HG03045 (cell line): ENCODE data around the gene ABHD14A.

Experiments
- ATAC-seq: cut with Tn5 transposase; IDR thresholded peaks from one replicate; pipeline ENCODE4 v1.9.1; 2021; ENCODE audit warnings: mild to moderate bottlenecking, moderate library complexity; ENCODE audit not compliant: unreplicated experiment

The ABHD14A gene

GRCh38 chr3:52013802-52014598 lies 39.1 kb downstream of the ABHD14A start:
- no peak for ATAC-seq

GRCh38 chr3:52014613-52015012 lies 39.7 kb downstream of the ABHD14A start:
- ATAC-seq: no peak

DNA sequence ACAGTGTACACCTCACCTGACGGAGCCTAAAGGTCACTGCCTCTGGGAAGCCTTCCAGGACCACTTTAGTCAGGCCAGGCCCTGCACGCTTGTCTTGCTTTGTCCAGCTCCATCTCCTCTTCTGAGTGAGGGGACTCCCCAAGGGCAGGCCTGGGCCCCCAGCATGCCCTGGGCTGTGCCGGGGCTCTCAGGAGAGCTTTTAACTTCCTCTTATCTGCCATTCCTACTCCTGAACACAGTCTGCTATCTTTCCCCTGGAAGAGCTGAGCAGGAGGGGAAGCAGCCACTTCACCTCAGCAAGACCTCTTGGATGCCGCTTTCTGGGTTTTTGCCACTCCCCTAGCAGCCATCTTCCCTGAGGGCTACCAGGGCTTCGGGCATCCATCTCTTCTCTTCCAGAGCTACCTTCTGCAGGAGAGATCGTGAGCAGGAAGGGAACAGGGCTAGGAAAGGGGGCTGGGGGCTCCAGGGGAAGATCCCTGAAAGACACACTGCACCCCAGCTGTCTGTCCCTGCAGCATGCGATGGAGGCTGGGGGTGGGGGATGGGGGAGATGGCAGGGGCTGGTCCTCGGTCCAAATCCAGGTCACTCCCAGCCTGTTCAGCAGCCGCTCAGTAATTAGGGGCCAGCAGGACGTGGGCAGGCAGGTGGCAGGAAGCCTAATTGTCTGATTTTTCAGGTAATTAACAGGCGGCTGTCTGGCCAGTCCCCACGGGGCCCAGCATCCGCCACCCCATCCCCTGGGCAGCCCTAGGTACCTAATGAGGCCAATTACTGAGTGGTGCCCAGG lies 40.8 kb downstream of the ABHD14A start:
- ATAC-seq: no peak

GRCh38 chr3:52017586-52017985 lies 42.7 kb downstream of the ABHD14A start:
- no peak for ATAC-seq

DNA sequence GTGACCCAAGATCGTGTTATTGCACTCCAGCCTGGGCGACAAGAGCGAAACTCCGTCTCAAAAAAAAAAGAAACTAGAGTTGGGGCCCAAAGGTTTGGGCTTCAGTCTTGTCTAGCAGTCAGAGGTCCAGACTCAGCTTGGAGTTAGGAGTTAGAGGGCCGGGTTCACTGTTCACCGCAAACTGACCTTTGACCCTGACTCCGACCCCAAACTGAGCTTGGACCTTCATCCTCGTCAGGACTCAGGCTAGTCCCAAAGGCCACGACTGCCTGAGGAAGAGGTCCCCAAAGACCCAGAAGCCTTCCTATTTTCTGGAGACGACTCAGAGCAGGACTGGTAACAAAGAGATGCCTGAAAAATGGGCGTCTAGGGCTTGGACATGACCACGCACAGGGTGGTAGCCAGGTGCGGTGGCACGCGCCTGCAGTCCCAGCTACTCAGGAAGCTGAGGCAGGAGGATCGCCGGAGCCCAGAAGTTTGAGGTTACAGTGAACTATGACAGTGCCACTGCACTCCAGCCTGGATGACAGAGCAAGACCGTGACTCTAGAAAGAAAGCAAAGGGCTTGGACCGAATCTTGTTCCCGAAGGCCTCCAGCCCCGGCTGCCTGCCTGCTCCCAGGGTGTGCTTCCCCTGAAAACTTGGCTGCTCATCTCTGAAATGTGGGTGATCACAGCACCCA lies 43.6 kb downstream of the ABHD14A start:
- ATAC-seq: no peak

- no peak for ATAC-seq
These were observed 44.7 kb downstream of the ABHD14A start for GRCh38 chr3:52019352-52020080.

DNA sequence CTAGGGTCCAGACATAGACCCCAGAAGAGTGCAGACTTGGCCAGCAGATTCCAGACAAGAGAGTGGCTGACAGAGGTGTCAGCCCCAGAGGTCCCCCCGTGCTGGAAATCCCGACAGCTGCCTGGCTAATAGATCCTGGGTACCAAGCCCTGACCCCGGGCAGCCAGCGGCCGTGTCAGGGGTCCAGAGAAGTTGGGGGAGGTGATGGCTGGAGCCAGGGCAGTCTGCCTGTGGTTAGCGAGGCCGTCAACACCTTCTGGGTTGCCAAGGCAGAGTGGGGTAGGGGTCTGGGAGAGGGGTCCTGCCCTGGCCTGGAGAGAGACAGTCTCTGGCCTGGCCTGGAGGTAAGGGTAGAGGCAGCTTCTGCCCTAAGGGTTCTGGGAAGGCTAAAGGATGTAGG lies 45.9 kb downstream of the ABHD14A start:
- ATAC-seq: no peak

DNA sequence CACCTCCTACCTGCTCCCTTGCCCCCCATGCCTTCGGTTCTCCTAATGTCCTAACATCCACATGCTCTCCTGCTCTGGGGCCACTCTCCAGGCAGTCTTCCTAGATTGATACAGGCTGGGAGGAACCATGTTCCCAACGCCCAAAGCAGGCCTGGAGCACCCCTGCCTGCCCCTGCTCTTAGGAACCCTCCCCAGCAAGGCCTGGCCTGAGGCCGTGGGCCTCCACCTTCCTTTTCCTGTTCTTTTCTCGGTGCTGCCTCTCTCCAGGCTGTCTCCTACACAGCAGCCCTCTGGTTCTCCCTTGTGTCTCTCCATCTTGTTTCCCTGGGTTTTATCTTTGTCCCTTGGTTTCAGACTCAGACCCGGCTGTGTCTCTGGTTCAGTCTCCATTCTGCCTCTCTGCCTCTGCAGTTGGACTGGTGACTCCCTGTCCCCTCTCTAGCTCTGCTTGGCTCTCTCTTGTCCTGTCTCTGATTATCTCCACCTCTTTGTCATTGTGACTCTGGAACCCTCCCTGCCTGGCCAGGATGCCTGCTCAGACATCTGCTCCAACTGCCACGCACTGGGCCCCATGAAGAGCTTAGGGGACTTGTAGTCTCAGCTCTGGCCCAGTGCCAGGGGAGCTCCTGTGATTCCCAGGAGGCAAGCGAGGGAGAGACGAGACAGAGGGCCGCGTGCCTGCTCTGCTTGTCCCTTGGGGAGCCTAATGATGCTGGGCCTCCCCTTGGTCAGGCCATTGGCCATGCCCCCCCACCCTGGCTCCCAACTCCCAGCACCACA lies 46.8 kb downstream of the ABHD14A start:
- no peak for ATAC-seq

- no peak for ATAC-seq
These were observed 47.6 kb downstream of the ABHD14A start for GRCh38 chr3:52022323-52023100.

- ATAC-seq: no peak
These were observed 48.4 kb downstream of the ABHD14A start for GRCh38 chr3:52023101-52023770.

DNA sequence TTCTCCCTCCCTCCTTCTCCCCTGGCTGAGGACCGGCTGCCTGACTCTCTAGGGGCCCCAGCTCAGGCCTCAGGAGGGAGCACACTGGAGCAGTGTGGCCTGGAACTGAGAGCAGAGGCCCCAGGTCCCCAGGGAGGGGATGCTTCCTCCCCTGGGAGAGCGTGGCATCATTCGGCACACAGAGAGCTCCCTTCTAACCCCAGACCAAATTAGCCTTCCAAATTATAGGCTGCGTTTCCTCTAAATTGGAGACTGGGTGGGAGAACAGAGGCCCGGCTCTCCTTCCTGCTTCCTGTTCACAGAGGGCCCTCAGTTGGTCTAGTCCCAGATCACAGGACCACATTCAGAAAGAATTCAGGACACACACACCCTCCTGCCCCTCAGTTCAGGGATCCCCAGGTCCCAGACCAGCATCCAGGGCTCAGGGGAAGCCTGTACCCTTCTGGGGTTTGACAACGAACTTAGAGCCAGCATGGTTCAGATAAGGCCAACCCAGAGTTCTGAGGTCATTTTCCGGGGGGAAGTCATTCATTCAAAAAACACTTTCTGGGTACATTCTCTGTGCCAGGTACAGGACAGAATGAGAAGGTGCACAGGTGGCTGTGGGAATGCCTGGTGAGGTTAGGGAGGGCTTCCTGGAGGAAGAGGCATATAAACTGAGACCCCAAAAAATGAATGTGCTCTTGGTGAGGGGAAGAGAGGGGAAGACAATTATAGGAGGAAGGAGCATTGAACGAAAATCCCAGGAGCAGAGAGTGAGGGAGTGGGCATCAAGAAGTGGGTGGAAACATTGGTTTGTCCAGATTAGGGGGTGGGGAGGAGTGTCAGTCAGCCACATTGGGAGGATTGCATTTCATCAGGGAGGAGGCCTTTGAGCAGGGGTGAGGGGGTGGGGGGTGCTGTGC lies 49.2 kb downstream of the ABHD14A start:
- ATAC-seq: no peak

- ATAC-seq: no peak
These were observed 50.0 kb downstream of the ABHD14A start for GRCh38 chr3:52024765-52025452.

DNA sequence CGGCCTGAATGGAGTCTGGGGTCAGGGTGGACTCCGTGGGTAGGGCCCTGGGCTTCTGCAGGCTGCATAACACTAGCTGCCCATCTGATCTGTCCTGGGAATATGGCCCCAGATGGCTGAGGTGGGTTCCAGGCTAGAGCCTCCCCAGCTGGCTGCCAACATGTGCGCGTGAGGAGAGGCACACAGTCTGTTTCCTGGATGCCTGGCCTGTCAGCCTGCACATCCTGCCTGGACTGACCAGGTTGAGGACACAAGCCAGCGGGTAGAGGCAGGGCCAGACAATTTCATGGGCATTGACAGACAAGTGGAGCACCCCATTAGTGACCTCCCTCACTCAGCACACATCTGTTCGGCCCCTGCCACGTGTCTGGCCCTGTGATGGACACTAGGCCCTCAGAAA lies 50.6 kb downstream of the ABHD14A start:
- no peak for ATAC-seq

DNA sequence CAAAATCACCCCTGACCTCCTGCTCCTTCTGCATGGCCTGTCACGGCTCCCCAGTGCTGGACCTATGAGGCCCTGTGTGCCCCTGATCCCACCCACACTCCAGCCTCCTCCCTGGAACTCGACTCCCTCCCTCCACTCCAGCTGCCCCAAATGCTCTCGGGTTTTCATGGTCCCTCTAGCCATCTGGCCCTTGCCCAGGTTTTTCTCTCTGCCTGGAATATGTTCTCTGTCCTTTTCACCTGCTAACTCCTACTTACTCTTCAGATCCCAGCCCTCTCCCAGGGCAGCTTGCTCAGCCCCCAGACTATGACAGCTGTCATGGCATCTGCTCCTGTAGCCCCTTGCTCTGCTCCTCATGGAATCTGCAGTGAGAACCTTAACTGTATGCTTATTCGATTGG lies 51.2 kb downstream of the ABHD14A start:
- no peak for ATAC-seq

GRCh38 chr3:52028572-52028971 lies 53.7 kb downstream of the ABHD14A start:
- ATAC-seq: no peak

DNA sequence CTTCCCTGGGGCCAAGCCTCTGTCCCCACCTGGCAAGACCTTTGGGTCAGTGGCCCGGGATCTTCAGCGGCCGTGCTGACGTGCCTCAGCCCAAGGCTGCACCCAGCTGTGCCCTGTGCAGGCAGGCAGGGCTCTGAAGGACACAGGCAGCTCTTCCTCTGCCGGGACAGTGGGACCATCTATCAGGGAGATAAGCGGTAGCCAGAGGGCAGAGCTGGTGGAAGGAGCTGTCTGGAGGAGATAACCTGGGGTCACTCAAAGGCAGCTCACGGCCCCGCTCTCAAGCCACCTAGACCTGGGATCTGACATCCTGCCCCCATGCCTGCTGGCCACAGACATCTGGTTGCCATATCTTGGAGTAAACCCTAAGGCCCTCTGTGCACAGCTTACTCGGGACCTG lies 54.2 kb downstream of the ABHD14A start:
- no peak for ATAC-seq

DNA sequence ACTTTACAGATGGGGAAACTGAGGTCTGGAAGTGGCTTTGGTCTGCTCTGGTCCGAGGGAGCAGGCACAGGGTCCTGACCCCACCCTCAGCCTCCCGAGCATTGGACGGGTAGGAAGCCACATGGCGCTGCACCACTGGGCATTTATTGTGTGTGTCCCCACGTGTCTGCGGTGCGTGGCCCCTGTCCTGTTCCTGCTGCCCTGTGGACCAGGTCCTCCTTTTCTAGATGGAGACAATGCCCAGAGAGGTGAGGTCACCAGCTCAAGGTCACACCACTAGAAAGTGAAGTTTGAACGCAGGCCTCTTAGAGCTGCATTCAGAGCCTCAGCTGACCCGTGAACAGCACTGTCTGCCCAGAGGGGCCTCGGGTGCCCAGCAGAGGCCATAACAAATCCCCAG lies 54.7 kb downstream of the ABHD14A start:
- ATAC-seq: no peak
